GM10248 (cell line): ENCODE measurements around the gene HAT1.

ENCODE experiments used
- CTCF ChIA-PET: fragments of 300-600 bp; sonication (Branson Sonifier 250); formaldehyde crosslinking; extraction: SDS; loops from one replicate; lab custom pipeline; 2021; ENCODE audit warnings: antibody characterized with exemption; lab: Yijun Ruan, JAX
- POLR2A ChIA-PET: fragments of 350-650 bp; sonication (Branson Sonifier 250); formaldehyde crosslinking; extraction: SDS; loops from one replicate; lab custom pipeline; 2020; ENCODE audit warnings: antibody characterized with exemption; lab: Yijun Ruan, JAX
- DNase-seq: peaks from one replicate; pipeline ENCODE4 v3.0.0; 2012; ENCODE audit errors: extremely low spot score
- CTCF ChIP-seq: IDR thresholded peaks from 2 replicates; pipeline ENCODE4 v1.5.1; 2012; ENCODE audit warnings: mild to moderate bottlenecking, low read depth; ENCODE audit errors: extremely low read depth, missing control alignments, control extremely low read depth

HAT1 gene

GRCh38 chr2:172000696-172001361 lies 78.6 kb downstream of the HAT1 start:
- CTCF ChIA-PET, result interaction anchor here (0.6 to 1.5 kb wide), 4 partner anchors 9 to 178 kb away, joined by 3 to 5 read pairs (median 3); no protein-coding TSS in a partner anchor
- no peak for DNase-seq
- POLR2A ChIA-PET, result no interaction called here
- no peak for TF ChIP-seq CTCF

- ChIA-PET POLR2A (no interaction called here), CTCF (interaction anchor here (0.9 to 1.3 kb wide), 2 partner anchors 12 to 249 kb away, joined by 3 read pairs; no protein-coding TSS in a partner anchor)
- DNase-seq, result no peak
- no peak for TF ChIP-seq CTCF
Observed at GRCh38 chr2:172007372-172007771, 85.1 kb downstream of the HAT1 start.

GRCh38 chr2:172009823-172010222 lies 87.6 kb downstream of the HAT1 start:
- ChIA-PET POLR2A (no interaction called here), CTCF (interaction anchor here (0.7 kb wide), 1 partner anchor 10 kb away, joined by 3 read pairs; no protein-coding TSS in a partner anchor)
- no peak for TF ChIP-seq CTCF
- DNase-seq, result no peak

GRCh38 chr2:172011812-172012575 lies 89.7 kb downstream of the HAT1 start:
- ChIA-PET CTCF (interaction anchor here (1.0 to 2.0 kb wide), 4 partner anchors 9 to 308 kb away, joined by 3 to 9 read pairs (median 5); no protein-coding TSS in a partner anchor), POLR2A (interaction anchor here (0.7 kb wide), 1 partner anchor 14 kb away, joined by 3 read pairs; no protein-coding TSS in a partner anchor)
- DNase-seq, result no peak

GRCh38 chr2:172012677-172013391 lies 90.6 kb downstream of the HAT1 start:
- TF ChIP-seq CTCF, result no peak
- no peak for DNase-seq
- ChIA-PET POLR2A (interaction anchor here (0.7 kb wide), 1 partner anchor 15 kb away, joined by 3 read pairs; no protein-coding TSS in a partner anchor), CTCF (interaction anchor here (0.6 to 2.0 kb wide), 7 partner anchors 9 to 454 kb away, joined by 3 to 9 read pairs (median 3); no protein-coding TSS in a partner anchor)

More at GRCh38 chr2:172011812-172012575, 89.7 kb downstream of the HAT1 start:
- no peak for TF ChIP-seq CTCF

DNA sequence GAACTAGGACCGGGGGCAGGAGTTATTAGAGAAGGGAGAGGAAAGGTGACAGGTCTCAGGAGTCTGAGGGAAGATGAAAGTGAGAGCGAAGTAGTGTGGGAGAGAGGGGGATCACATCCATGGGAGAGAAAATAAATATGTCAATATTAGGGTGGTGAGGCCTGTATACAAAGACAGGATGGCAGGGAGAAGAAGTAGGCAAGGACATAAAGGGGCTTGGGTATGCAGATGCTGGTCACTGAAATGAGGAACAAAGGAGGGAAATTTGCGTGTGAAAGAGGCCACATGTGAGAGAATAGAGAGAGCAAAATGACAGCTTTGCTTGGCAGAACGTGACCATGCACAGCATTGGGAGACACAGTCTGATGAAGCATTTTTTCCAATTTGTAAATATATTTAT lies 91.1 kb downstream of the HAT1 start:
- TF ChIP-seq CTCF, result no peak
- peak; percentile 67 for DNase-seq
- ChIA-PET CTCF (interaction anchor here (0.6 to 2.0 kb wide), 4 partner anchors 8 to 455 kb away, joined by 3 to 9 read pairs (median 3); no protein-coding TSS in a partner anchor), POLR2A (no interaction called here)
